NCI-H1092 treated with DMSO at 0.1 percent for 48 hours (cell line): ENCODE measurements around the gene IFNA14.
"Not testable (repeated sequence)": the region's sequence is repeated elsewhere in the genome, so short reads cannot be mapped to it uniquely, and the experiment has no call there.

Source experiments
- DNase-seq: peaks from one replicate; lab custom pipeline; 2025; lab: John Stamatoyannopoulos, UW

IFNA14 gene

GRCh38 chr9:21213411-21214326, 26.1 kb downstream of the IFNA14 start:
- not testable (repeated sequence) for DNase-seq

- not testable (repeated sequence) for DNase-seq
These were observed 27.6 kb downstream of the IFNA14 start for GRCh38 chr9:21212160-21212559.

GRCh38 chr9:21210782-21211181, 29.0 kb downstream of the IFNA14 start:
- not testable (repeated sequence) for DNase-seq

GRCh38 chr9:21210311-21210710, 29.5 kb downstream of the IFNA14 start:
- no peak for DNase-seq

GRCh38 chr9:21207043-21207442, 32.8 kb downstream of the IFNA14 start, which contains the start of gene IFNA10:
Gene IFNA10 (minus strand): TSS chr9:21207143. CDS start chr9:21207097, 46 bp downstream.
- not testable (repeated sequence) for DNase-seq

- no peak for DNase-seq
These were observed 34.6 kb downstream of the IFNA14 start for GRCh38 chr9:21205204-21205603.

- not testable (repeated sequence) for DNase-seq
These were observed 37.7 kb downstream of the IFNA14 start, which contains the start of gene IFNA7 for GRCh38 chr9:21202105-21202504. Gene IFNA7 (minus strand): TSS chr9:21202205. CDS start chr9:21202165, 40 bp downstream.

GRCh38 chr9:21194867-21195776, 44.7 kb downstream of the IFNA14 start:
- DNase-seq, result not testable (repeated sequence)
